GM19438 (cell line): ENCODE measurements around the gene SINHCAF.
"Not testable (repeated sequence)": the region's sequence is repeated elsewhere in the genome, so short reads cannot be mapped to it uniquely, and the experiment has no call there.

Experiments
- ATAC-seq: cut with Tn5 transposase; IDR thresholded peaks from one replicate; pipeline ENCODE4 v1.9.1; 2021; ENCODE audit warnings: low read depth; ENCODE audit not compliant: unreplicated experiment

SINHCAF gene

GRCh38 chr12:31273794-31274193 lies 52.2 kb downstream of the SINHCAF start:
- not testable (repeated sequence) for ATAC-seq

GRCh38 chr12:31272607-31273225 lies 53.2 kb downstream of the SINHCAF start:
- ATAC-seq: no peak

GRCh38 chr12:31267966-31268365 lies 58.0 kb downstream of the SINHCAF start:
- ATAC-seq: no peak

GRCh38 chr12:31265722-31266121 lies 60.2 kb downstream of the SINHCAF start:
- ATAC-seq: no peak

- ATAC-seq: no peak
Measured at GRCh38 chr12:31263661-31264060, 62.3 kb downstream of the SINHCAF start.

GRCh38 chr12:31261744-31262143 lies 64.2 kb downstream of the SINHCAF start:
- ATAC-seq: no peak

- ATAC-seq: no peak
Measured at GRCh38 chr12:31260840-31261239, 65.1 kb downstream of the SINHCAF start.

GRCh38 chr12:31259136-31259886 lies 66.6 kb downstream of the SINHCAF start:
- no peak for ATAC-seq

GRCh38 chr12:31257784-31258183 lies 68.2 kb downstream of the SINHCAF start:
- no peak for ATAC-seq

- ATAC-seq: not testable (repeated sequence)
Measured at GRCh38 chr12:31251707-31252611, 74.0 kb downstream of the SINHCAF start.

GRCh38 chr12:31250179-31250578 lies 75.8 kb downstream of the SINHCAF start:
- no peak for ATAC-seq

GRCh38 chr12:31249356-31249755 lies 76.6 kb downstream of the SINHCAF start:
- no peak for ATAC-seq

GRCh38 chr12:31248815-31249214 lies 77.1 kb downstream of the SINHCAF start:
- ATAC-seq: no peak

- ATAC-seq: no peak
Measured at GRCh38 chr12:31248337-31248736, 77.6 kb downstream of the SINHCAF start.

GRCh38 chr12:31246470-31246850 lies 79.5 kb downstream of the SINHCAF start:
- ATAC-seq: no peak

GRCh38 chr12:31245822-31246469 lies 80.0 kb downstream of the SINHCAF start:
- ATAC-seq: no peak

- ATAC-seq: not testable (repeated sequence)
Measured at GRCh38 chr12:31242418-31242817, 83.5 kb downstream of the SINHCAF start.

GRCh38 chr12:31238764-31239387 lies 87.1 kb downstream of the SINHCAF start:
- peak; percentile 80 for ATAC-seq

- not testable (repeated sequence) for ATAC-seq
Measured at GRCh38 chr12:31238333-31238732, 87.6 kb downstream of the SINHCAF start.

GRCh38 chr12:31236998-31237637 lies 88.8 kb downstream of the SINHCAF start:
- no peak for ATAC-seq
